CD1c-positive myeloid dendritic cell (primary cell): Measurements from ENCODE around the gene NR5A1.

ENCODE experiments used
- DNase-seq: peaks from one replicate; pipeline ENCODE4 v3.0.0-alpha.2; 2016; ENCODE audit errors: extremely low spot score

The NR5A1 gene

DNA sequence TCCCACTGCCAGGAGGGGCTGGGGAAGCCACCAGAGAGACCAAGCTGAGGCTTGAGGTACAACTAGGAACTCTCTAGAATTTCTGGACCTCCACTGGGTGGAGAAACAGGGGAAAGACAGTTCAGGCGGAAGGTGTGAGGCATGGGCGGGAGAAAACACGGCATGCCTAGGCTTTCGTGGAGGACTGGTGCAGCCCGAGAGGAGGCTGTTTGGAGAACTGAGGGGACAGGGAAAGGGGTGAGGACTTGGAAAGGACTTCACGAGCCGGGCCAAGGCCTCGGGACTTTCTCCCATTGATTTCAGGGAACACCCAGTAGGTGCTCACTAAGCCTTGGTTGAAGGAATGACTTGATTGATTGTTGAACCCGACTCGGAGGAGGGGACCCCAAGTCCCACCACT is 66.4 kb downstream of the NR5A1 start:
- no peak for DNase-seq

DNA sequence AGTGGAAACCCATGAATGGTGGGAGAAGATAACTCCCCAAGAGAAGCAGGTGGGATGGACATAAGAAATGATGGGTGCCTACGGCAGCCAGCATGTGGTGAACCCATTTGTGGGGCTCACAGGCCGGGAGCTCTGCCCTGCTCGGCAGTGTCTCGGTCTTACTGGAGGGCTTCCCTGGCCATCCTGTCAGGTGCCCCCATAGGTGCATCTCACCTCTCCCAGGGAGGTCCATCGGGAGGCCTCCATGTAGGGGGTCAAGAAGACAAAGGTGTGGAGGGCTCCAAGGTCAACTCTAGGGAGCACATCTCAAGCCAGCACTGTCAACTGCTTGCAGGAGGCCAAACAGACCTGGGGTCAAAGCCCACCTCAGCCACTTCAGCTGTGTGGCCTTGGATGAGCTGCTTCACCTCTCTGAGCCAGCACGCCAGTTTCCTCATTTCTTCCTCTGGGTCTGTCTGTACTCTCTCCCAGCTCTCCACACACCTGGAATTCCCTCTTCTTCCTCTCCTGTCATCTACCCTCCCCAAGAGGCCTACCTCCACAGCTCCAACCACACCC is 67.4 kb downstream of the NR5A1 start:
- DNase-seq = no peak

DNA sequence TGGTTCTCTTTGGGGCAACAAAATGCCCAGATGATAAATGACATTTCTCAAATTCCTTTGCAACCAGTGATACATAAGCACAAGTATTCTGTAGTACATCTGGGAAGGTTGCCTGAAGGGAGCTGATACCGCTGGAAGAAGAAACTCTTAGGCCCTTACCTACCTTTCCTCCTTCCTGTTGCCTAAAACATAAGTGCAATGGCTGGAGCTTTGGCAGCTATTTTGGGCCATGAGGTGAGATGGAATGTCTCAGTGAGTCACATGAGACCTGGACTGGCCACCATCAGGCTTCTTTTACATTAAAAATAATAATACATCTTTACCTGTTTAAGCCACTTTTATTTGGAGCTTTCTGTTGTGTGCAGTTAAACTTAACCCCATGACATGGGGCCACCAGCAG is 68.1 kb downstream of the NR5A1 start:
- no peak for DNase-seq

GRCh38 chr9:124438091-124438490 is 69.1 kb downstream of the NR5A1 start:
- DNase-seq = no peak

DNA sequence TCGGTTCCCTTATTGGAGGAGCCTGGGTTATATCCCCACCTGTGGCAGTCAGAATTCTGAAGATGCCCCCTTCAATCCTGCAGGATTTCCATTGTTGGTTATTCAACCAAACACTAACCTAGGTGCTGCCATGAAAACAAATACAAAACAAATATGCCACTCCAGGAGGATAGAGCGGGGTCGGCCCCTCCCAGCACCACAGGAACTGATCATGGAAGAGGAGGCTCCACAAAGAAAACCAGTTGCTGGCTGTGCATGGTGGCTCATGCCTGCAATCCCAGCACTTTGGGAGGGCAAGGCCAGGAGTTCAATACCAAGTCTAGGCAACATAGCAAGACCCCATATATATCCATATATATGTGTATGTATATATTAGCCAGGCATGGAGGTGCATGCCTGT is 70.1 kb downstream of the NR5A1 start:
- no peak for DNase-seq

DNA sequence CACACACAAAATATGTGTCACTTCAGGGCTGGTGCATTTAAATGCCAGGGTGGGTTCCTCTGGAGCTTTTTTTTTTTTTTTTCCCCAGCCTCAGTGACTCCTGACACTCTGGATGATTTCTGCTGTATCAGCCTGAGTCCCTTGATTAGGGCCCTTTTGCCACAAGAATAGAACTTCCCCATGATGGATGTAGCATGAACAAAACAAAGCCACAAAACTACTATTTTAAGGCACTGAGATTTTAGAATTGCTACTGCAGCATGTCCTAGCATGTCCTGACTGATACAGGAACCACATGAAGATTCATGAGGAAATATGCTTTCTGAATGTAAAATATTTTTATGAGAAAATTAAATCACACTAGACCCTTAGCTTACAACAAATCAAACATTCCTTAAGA is 70.9 kb downstream of the NR5A1 start:
- DNase-seq = no peak
